Measurements from ENCODE around the gene P3H1.

- TF ChIP-seq CTCF (IDR thresholded peaks at IDR 0.05) (no peak), POLR2A (IDR thresholded peaks at IDR 0.05) (no peak)
These were observed 44.9 kb downstream of the P3H1 start for GRCh38 chr1:42721926-42722325.
